Hepatocyte (in vitro differentiated cells): ENCODE results near the gene CCDC88C. TPM values are rescaled to one million over a fixed set of nuclear protein-coding genes. Genes with fewer than 3 reads are reported as not detected.
"Not testable (repeated sequence)": the region's sequence is repeated elsewhere in the genome, so short reads cannot be mapped to it uniquely, and the experiment has no call there.

Experiments used
- DNase-seq: peaks from one replicate; pipeline ENCODE4 v3.0.0-alpha.2; 2016; ENCODE audit warnings: low spot score
- H2AFZ ChIP-seq: fragments of 200-600 bp; sonication (generic); 2 replicates; pipeline ENCODE4 v1.6.0; 2016; ENCODE audit warnings: antibody characterized with exemption, mild to moderate bottlenecking
- H3K27ac ChIP-seq: fragments of 200-600 bp; sonication (generic); 2 replicates; pipeline ENCODE4 v1.5.1; 2016; ENCODE audit warnings: mild to moderate bottlenecking
- H3K27me3 ChIP-seq: fragments of 200-600 bp; sonication (generic); 2 replicates; pipeline ENCODE4 v1.6.1; 2016
- H3K36me3 ChIP-seq: fragments of 200-600 bp; sonication (generic); replicated peaks from 2 replicates; pipeline ENCODE4 v1.5.1; 2016; ENCODE audit warnings: low read depth; ENCODE audit not compliant: insufficient read depth
- H3K4me1 ChIP-seq: fragments of 200-600 bp; sonication (generic); 2 replicates; pipeline ENCODE4 v1.5.1; 2016; ENCODE audit warnings: mild to moderate bottlenecking, moderate library complexity; ENCODE audit not compliant: insufficient read depth
- H3K4me2 ChIP-seq: fragments of 200-600 bp; sonication (generic); 2 replicates; pipeline ENCODE4 v1.6.0; 2016
- H3K4me3 ChIP-seq: fragments of 200-600 bp; sonication (generic); 2 replicates; pipeline ENCODE4 v1.5.1; 2016; ENCODE audit warnings: mild to moderate bottlenecking
- H3K79me2 ChIP-seq: fragments of 200-600 bp; sonication (generic); 2 replicates; pipeline ENCODE4 v1.6.0; 2017; ENCODE audit warnings: mild to moderate bottlenecking
- H3K9me2 ChIP-seq: fragments of 200-600 bp; sonication (generic); replicated peaks from 2 replicates; pipeline ENCODE4 v1.6.0; 2017; ENCODE audit warnings: mild to moderate bottlenecking; ENCODE audit not compliant: insufficient read depth
- H3K9me3 ChIP-seq: fragments of 200-600 bp; sonication (generic); 2 replicates; pipeline ENCODE4 v1.5.1; 2016; ENCODE audit warnings: low read depth, mild to moderate bottlenecking
- H4K20me1 ChIP-seq: fragments of 200-600 bp; sonication (generic); 2 replicates; pipeline ENCODE4 v1.6.0; 2016; ENCODE audit warnings: mild to moderate bottlenecking; ENCODE audit not compliant: insufficient read depth, poor library complexity, severe bottlenecking
- EZH2 ChIP-seq: fragments of 200-600 bp; sonication (generic); IDR thresholded peaks from 2 replicates; pipeline ENCODE4 v1.6.1; 2016; ENCODE audit warnings: antibody characterized with exemption, mild to moderate bottlenecking, borderline replicate concordance
- EZH2phosphoT487 ChIP-seq: fragments of 200-600 bp; sonication (generic); IDR thresholded peaks from one replicate; pipeline ENCODE4 v1.6.1; 2018; ENCODE audit warnings: antibody characterized with exemption, mild to moderate bottlenecking, low read depth, moderate library complexity; ENCODE audit not compliant: unreplicated experiment, severe bottlenecking
- WGBS: methylation state at CpG from one replicate; pipeline ENCODE4 v1.1.6; 2016; ENCODE audit warnings: low lambda C conversion rate; ENCODE audit errors: missing lambda C conversion rate; 5-methylcytosine and 5-hydroxymethylcytosine counted together
- polyA plus RNA-seq: library from polyadenylated mRNA; unstranded; fragments of >200 nt; fragmentation: Nextera tagmentation; extraction: Ambion mirVana; gene quantifications from 2 replicates; pipeline ENCODE4 v1.2.1, GENCODE V29; 2016
- total RNA-seq: library from RNA; depleted of rRNA; stranded (reverse); fragments of >200 nt; gene quantifications from 2 replicates; pipeline ENCODE4 v1.2.3, GENCODE V29; 2014
- TF ChIP-seq, protein P1 (sequence below): fragments of 200-600 bp; sonication (generic); IDR thresholded peaks from 2 replicates; pipeline ENCODE4 v1.5.1; 2016; ENCODE audit warnings: antibody characterized with exemption, mild to moderate bottlenecking; ENCODE audit not compliant: poor library complexity

The CCDC88C gene
- total and polyA plus RNA-seq, 2 experiments from 2014 or later, result 5.9 to 11.3 TPM

DNA sequence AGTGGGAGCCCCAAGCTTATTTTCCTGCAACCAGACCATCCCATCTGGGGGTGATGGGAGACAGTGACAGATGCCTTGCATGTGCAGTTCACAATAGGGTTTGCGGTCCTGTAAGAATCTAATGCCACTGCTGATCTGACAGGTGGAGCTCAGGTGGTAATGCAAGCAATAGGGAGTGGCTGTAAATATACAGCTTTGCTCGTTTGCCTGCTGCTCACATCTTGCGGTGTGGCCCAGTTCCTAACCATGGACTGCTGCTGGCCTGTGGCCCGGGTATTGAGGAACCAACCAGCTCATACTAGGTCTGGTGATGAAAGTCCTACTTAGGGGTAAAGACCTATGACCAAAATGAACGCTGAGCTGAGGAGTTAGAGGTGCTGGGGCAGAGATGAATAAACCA is 36.1 kb upstream of the CCDC88C start:
- Histone ChIP-seq H2AFZ (no peak overlapping the region), H3K27me3 (no peaks in the 10 kb centered on the region), H3K4me1 (no peaks in the 10 kb centered on the region), H3K9me3 (no peaks in the 10 kb centered on the region), H3K27ac (no peak overlapping the region), H3K4me3 (no peak overlapping the region), H3K79me2 (no peaks in the 10 kb centered on the region), H3K4me2 (no peak overlapping the region), H3K36me3 (no peaks in the 10 kb centered on the region), H3K9me2 (no peaks in the 10 kb centered on the region), H4K20me1 (no peaks in the 10 kb centered on the region)
- WGBS, result 87% methylated on average over 5 of the region's 5 CpGs
- no peak for TF ChIP-seq EZH2
- no peak for TF ChIP-seq EZH2phosphoT487
- TF ChIP-seq, protein P1, sequence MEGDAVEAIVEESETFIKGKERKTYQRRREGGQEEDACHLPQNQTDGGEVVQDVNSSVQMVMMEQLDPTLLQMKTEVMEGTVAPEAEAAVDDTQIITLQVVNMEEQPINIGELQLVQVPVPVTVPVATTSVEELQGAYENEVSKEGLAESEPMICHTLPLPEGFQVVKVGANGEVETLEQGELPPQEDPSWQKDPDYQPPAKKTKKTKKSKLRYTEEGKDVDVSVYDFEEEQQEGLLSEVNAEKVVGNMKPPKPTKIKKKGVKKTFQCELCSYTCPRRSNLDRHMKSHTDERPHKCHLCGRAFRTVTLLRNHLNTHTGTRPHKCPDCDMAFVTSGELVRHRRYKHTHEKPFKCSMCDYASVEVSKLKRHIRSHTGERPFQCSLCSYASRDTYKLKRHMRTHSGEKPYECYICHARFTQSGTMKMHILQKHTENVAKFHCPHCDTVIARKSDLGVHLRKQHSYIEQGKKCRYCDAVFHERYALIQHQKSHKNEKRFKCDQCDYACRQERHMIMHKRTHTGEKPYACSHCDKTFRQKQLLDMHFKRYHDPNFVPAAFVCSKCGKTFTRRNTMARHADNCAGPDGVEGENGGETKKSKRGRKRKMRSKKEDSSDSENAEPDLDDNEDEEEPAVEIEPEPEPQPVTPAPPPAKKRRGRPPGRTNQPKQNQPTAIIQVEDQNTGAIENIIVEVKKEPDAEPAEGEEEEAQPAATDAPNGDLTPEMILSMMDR, result no peak
- DNase-seq, result no peak

DNA sequence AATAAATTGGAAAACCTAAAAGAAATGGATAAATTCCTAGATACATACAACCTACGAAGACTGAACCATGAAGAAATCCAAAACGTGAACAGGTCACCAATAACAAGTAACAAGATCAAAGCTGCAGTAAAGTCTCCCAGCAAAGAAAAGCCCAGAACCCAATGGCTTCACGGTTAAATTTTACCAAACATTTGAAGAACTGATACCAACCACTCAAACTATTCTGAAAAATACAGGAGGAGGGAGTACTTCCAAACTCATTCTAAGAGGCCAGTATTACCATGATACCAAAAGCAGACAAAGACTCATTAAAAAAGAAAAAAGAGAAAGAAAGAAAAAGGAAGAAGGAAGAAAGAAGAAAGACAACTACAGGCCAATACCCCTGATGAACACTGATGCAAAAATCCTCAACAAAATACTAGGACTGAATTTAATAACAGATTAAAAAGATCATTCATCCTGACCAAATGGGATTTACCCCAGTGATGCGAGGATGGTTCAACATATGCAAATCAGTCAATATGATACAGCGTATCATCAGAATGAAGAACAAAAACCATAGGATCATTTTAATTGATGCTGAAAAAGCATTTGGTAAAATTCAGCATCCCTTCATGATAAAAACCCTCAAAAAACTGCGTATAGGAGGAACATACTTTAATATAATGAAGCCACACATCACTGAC is 26.9 kb upstream of the CCDC88C start:
- TF ChIP-seq, protein P1, result no peak
- TF ChIP-seq EZH2phosphoT487 (no peak), EZH2 (no peak)
- no peak overlapping the region for H3K27ac ChIP-seq
- H3K9me3 ChIP-seq, result no peaks in the 10 kb centered on the region
- DNase-seq, result no peak
- H3K79me2 ChIP-seq, result no peaks in the 10 kb centered on the region
- no peaks in the 10 kb centered on the region for H3K9me2 ChIP-seq
- 86% methylated on average over 6 of the region's 6 CpGs for WGBS
- H3K27me3 ChIP-seq, result no peaks in the 10 kb centered on the region
- H4K20me1 ChIP-seq, result no peaks in the 10 kb centered on the region
- no peak overlapping the region for H3K4me2 ChIP-seq
- no peaks in the 10 kb centered on the region for H3K4me1 ChIP-seq
- no peak overlapping the region for H2AFZ ChIP-seq
- H3K36me3 ChIP-seq, result no peaks in the 10 kb centered on the region
- H3K4me3 ChIP-seq, result no peak overlapping the region

DNA sequence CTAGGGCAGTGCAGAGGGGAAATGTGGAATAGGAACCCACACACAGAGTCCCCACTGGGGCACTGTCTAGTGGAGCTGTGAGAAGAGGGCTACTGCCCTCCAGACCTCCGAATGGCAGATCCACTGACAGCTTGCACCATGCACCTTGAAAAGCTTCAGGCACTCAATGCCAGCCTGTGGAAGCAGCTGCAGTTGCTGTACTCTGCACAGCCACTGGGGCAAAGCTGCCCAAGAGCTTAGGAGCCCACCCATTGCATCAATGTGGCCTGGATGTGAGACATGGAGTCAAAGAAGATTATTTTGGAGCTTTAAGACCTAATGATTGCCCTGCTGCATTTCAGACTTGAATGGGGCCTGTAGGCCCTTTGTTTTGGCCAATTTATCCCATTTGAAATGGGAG is 21.7 kb upstream of the CCDC88C start:
- Histone ChIP-seq H3K36me3 (no peaks in the 10 kb centered on the region), H3K4me3 (no peak overlapping the region), H3K9me3 (no peaks in the 10 kb centered on the region), H2AFZ (no peak overlapping the region), H3K9me2 (no peaks in the 10 kb centered on the region), H3K79me2 (no peaks in the 10 kb centered on the region), H3K4me1 (no peaks in the 10 kb centered on the region), H4K20me1 (no peaks in the 10 kb centered on the region), H3K27ac (no peak overlapping the region), H3K27me3 (no peaks in the 10 kb centered on the region), H3K4me2 (no peak overlapping the region)
- 89% methylated on average over 1 of the region's 1 CpG for WGBS
- no peak for DNase-seq
- no peak for TF ChIP-seq EZH2phosphoT487

DNA sequence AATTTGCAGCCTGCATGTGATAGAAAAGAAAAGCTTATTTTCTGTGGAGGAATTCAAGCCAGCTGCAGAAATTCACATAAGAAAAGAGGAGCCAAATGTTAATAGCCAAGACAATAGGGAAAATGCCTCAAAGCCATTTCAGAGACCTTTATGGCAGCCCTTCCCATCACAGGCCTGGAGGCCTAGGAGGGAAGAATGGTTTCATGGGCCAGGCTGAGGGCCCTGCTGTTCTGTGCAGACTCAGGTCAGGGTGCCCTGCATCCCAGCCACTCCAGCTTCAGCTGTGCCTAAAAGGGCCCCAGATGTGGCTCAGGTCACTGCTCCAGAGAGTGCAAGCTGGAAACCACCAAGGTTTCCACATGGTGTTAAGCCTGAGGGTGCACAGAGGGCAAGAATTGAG is 21.2 kb upstream of the CCDC88C start:
- Histone ChIP-seq H3K9me3 (no peaks in the 10 kb centered on the region), H3K27ac (no peak overlapping the region), H3K36me3 (no peaks in the 10 kb centered on the region), H3K4me3 (no peak overlapping the region), H2AFZ (no peak overlapping the region), H3K9me2 (no peaks in the 10 kb centered on the region), H3K4me2 (no peak overlapping the region), H4K20me1 (no peaks in the 10 kb centered on the region), H3K79me2 (no peaks in the 10 kb centered on the region), H3K4me1 (no peaks in the 10 kb centered on the region), H3K27me3 (no peaks in the 10 kb centered on the region)
- no peak for TF ChIP-seq EZH2
- TF ChIP-seq, protein P1, result no peak
- no peak for DNase-seq

DNA sequence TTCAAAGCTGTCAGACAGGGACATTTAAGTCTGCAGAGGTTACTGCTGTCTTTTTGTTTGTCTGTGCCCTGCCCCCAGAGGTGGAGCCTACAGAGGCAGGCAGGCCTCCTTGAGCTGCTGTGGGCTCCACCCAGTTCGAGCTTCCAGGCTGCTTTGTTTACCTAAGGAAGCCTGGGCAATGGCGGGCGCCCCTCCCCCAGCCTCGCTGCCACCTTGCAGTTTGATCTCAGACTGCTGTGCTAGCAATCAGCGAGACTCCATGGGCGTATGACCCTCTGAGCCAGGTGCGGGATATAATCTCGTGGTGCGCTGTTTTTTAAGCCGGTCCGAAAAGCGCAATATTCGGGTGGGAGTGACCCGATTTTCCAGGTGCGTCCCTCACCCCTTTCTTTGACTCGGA is 18.6 kb upstream of the CCDC88C start:
- not testable (repeated sequence) for H3K9me3 ChIP-seq, H3K4me2 ChIP-seq, H2AFZ ChIP-seq, DNase-seq, H3K9me2 ChIP-seq, H3K4me1 ChIP-seq, H3K36me3 ChIP-seq, H4K20me1 ChIP-seq, H3K79me2 ChIP-seq, H3K4me3 ChIP-seq, H3K27me3 ChIP-seq, H3K27ac ChIP-seq
- 78% methylated on average over 15 of the region's 16 CpGs for whole genome bisulfite sequencing
